ENCODE measurements around the gene PTCRA.

- TF ChIP-seq POLR2A (IDR thresholded peaks at IDR 0.05) (no peak), POLR2AphosphoS5 (IDR thresholded peaks at IDR 0.05) (no peak)
Measured at GRCh38 chr6:42968783-42969182, 52.9 kb downstream of the PTCRA start.

Measured in stomach (tissue), 4 donors.